Suprapubic skin (tissue), 4 donors: ENCODE data around the gene ZFR. TPM values are rescaled to one million over a fixed set of nuclear protein-coding genes. Genes with fewer than 3 reads are reported as not detected.

ENCODE experiments used
- DNase-seq, 2 donors: peaks; one replicate each; pipeline ENCODE4 v3.0.0-alpha.2; 2019; ENCODE audit warnings: low spot score in 2 of 2
- H3K27ac ChIP-seq: fragments of 200-600 bp; sonication (generic); one replicate; pipeline ENCODE4 v1.5.1; 2019
- H3K27me3 ChIP-seq: fragments of 200-600 bp; sonication (generic); one replicate; pipeline ENCODE4 v1.5.1; 2019
- H3K36me3 ChIP-seq: fragments of 200-600 bp; sonication (generic); one replicate; pipeline ENCODE4 v1.5.1; 2019
- H3K4me1 ChIP-seq: fragments of 200-600 bp; sonication (generic); one replicate; pipeline ENCODE4 v1.5.1; 2019
- H3K4me3 ChIP-seq: fragments of 200-600 bp; sonication (generic); one replicate; pipeline ENCODE4 v1.5.1; 2019; ENCODE audit warnings: mild to moderate bottlenecking
- H3K9me3 ChIP-seq: fragments of 200-600 bp; sonication (generic); one replicate; pipeline ENCODE4 v1.5.1; 2019
- CTCF ChIP-seq, 2 donors: fragments of 200-600 bp in 1 of 2; fragments of 450-650 bp in 1 of 2; sonication (generic) in 1 of 2; IDR thresholded peaks; one replicate each; pipeline ENCODE4 v1.5.1; 2016 to 2019; ENCODE audit warnings: antibody characterized with exemption in 2 of 2, mild to moderate bottlenecking in 1 of 2, moderate library complexity in 1 of 2
- EP300 ChIP-seq: sonication (generic); formaldehyde crosslinking; IDR thresholded peaks from one replicate; pipeline ENCODE4 v1.6.1; 2017; ENCODE audit warnings: antibody characterized with exemption
- POLR2A ChIP-seq, 2 donors: fragments of 450-650 bp; IDR thresholded peaks; one replicate each; pipeline ENCODE4 v1.6.1; 2017; ENCODE audit warnings: antibody characterized with exemption in 2 of 2, mild to moderate bottlenecking in 2 of 2, moderate library complexity in 2 of 2
- POLR2AphosphoS5 ChIP-seq, 3 donors: sonication (generic); formaldehyde crosslinking; IDR thresholded peaks; one replicate each; pipeline ENCODE4 v1.6.1; 2017; ENCODE audit warnings: antibody characterized with exemption in 3 of 3
- WGBS: methylation state at CpG from one replicate; pipeline ENCODE4 v1.1.5; 2018; 5-methylcytosine and 5-hydroxymethylcytosine counted together
- total RNA-seq, 4 donors: library from RNA; depleted of rRNA; stranded (reverse); fragments of >200 nt; gene quantifications; one replicate each; pipeline ENCODE4 v1.1.0, GENCODE V29; 2016

The ZFR gene
- total RNA-seq, 4 donors from 2014 or later = 49.0 to 66.8 (median 54.1) TPM

- 70% methylated on average over 3 of the region's 3 CpGs for WGBS
- Histone ChIP-seq H3K36me3 (peaks cover 85% of the 10 kb centered on the region), H3K27ac (no peak overlapping the region), H3K4me1 (peaks cover 4% of the 10 kb centered on the region), H3K9me3 (no peaks in the 10 kb centered on the region), H3K27me3 (no peaks in the 10 kb centered on the region), H3K4me3 (no peak overlapping the region)
- no peak for DNase-seq
- TF ChIP-seq POLR2AphosphoS5 (IDR thresholded peaks at IDR 0.05) (no peak), EP300 (no peak), POLR2A (IDR thresholded peaks at IDR 0.05) (no peak), CTCF (IDR thresholded peaks at IDR 0.05) (no peak)
Observed at GRCh38 chr5:32392039-32392438, 52.5 kb downstream of the ZFR start.

DNA sequence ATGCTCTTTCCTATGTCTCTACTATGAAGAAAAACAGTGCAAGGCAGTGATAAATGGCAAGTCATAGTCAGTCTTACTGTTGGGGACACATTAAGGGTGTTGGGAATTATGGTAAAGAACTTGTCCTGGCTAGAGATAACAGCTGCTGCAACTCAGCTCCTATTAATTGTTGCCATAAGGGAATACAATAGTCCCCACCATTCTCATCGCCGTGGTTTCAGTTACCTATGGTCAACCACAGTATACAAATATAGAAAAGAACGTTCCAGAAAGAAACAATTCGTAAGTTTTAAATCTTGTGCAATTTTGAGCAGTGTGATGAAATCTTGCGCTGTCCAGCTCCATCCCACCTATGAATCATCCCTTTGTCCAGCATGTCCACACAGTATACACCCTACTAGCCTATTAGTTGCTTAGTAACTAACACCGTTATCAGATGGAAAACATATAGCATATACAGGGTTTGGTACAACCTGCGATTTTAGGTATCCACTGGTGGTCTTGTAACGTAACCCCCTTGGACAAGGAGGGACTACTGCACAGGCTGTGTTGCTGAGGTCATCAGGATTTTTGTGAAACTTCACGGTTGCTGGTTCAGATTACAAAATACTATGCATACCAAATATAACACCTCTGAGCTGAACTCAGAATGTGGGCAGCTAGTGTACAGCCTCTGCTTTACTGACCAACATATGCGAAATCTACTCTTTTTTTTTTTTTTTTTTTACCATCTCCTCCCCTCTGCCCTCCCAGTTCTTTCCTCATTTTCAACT is 53.5 kb downstream of the ZFR start:
- TF ChIP-seq CTCF (IDR thresholded peaks at IDR 0.05) = no peak
- TF ChIP-seq POLR2A (IDR thresholded peaks at IDR 0.05) = no peak
- TF ChIP-seq EP300 = no peak
- TF ChIP-seq POLR2AphosphoS5 (IDR thresholded peaks at IDR 0.05) = no peak
- no peak overlapping the region for H3K27ac ChIP-seq

GRCh38 chr5:32388432-32389129 is 56.0 kb downstream of the ZFR start:
- WGBS = 62% methylated on average over 6 of the region's 6 CpGs
- Histone ChIP-seq H3K9me3 (no peaks in the 10 kb centered on the region), H3K4me3 (no peak overlapping the region), H3K27ac (no peak overlapping the region), H3K4me1 (peaks cover 4% of the 10 kb centered on the region), H3K36me3 (peaks cover 81% of the 10 kb centered on the region), H3K27me3 (no peaks in the 10 kb centered on the region)
- TF ChIP-seq POLR2AphosphoS5 (IDR thresholded peaks at IDR 0.05) (no peak), POLR2A (IDR thresholded peaks at IDR 0.05) (no peak), CTCF (IDR thresholded peaks at IDR 0.05) (no peak), EP300 (no peak)
- DNase-seq = no peak

More for the DNA sequence above, 53.5 kb downstream of the ZFR start:
- Histone ChIP-seq H3K36me3 (peaks cover 80% of the 10 kb centered on the region), H3K9me3 (no peaks in the 10 kb centered on the region), H3K27me3 (no peaks in the 10 kb centered on the region), H3K4me3 (no peak overlapping the region), H3K4me1 (peaks cover 4% of the 10 kb centered on the region)
- 84% methylated on average over 10 of the region's 10 CpGs for WGBS
- DNase-seq = no peak

- TF ChIP-seq POLR2A (IDR thresholded peaks at IDR 0.05) = no peak
- TF ChIP-seq POLR2AphosphoS5 (IDR thresholded peaks at IDR 0.05) = no peak
- no peak for TF ChIP-seq CTCF (IDR thresholded peaks at IDR 0.05)
- TF ChIP-seq EP300 = no peak
- H3K4me3 ChIP-seq = no peak overlapping the region
- H3K4me1 ChIP-seq = peaks cover 4% of the 10 kb centered on the region
- H3K36me3 ChIP-seq = peaks cover 81% of the 10 kb centered on the region
- no peak for DNase-seq
- no peaks in the 10 kb centered on the region for H3K9me3 ChIP-seq
- H3K27ac ChIP-seq = no peak overlapping the region
- no peaks in the 10 kb centered on the region for H3K27me3 ChIP-seq
Observed at GRCh38 chr5:32387841-32388240, 56.7 kb downstream of the ZFR start.

DNA sequence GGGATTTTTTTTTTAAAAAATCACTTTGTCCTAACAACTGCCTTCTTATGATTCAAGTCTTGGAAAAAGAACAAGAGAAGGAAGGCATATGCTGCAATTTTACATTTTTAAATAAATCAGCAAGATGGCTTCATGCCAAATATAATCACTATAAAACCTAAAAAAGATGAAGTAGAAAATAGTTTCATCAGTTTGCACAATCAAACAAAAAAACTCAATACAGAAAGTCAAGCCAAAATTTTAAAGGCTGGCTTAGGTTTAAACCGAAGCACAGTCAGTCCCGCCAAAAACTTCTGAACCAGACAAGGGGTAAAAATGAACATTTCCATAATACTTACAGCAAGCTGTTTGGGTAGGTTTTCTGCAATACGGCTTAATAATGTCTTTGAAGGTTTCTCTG is 57.3 kb downstream of the ZFR start:
- Histone ChIP-seq H3K27me3 (no peaks in the 10 kb centered on the region), H3K4me1 (peaks cover 4% of the 10 kb centered on the region), H3K27ac (no peak overlapping the region), H3K4me3 (no peak overlapping the region), H3K36me3 (peaks cover 82% of the 10 kb centered on the region), H3K9me3 (no peaks in the 10 kb centered on the region)
- DNase-seq = no peak
- TF ChIP-seq CTCF (IDR thresholded peaks at IDR 0.05) = no peak
- TF ChIP-seq POLR2A (IDR thresholded peaks at IDR 0.05) = no peak
- TF ChIP-seq EP300 = no peak
- TF ChIP-seq POLR2AphosphoS5 (IDR thresholded peaks at IDR 0.05) = no peak
- WGBS = 69% methylated on average over 3 of the region's 3 CpGs
